AG09309 (cell line): ENCODE measurements around the gene TSGA10IP.

Experiments used
- DNase-seq: peaks from one replicate; pipeline ENCODE4 v3.0.0-alpha.2; 2010; ENCODE audit warnings: low read depth
- H3K4me3 ChIP-seq: 2 replicates; pipeline ENCODE4 v1.5.1; 2011; ENCODE audit warnings: mild to moderate bottlenecking, low read depth, low read length, moderate library complexity; ENCODE audit not compliant: control insufficient read depth
- TF ChIP-seq, protein P1 (sequence below): IDR thresholded peaks from 2 replicates; pipeline ENCODE4 v1.5.1; 2011; ENCODE audit warnings: mild to moderate bottlenecking, low read depth, low read length, inconsistent platforms; ENCODE audit not compliant: insufficient read depth, control insufficient read depth; ENCODE audit errors: missing control alignments

Gene TSGA10IP

DNA sequence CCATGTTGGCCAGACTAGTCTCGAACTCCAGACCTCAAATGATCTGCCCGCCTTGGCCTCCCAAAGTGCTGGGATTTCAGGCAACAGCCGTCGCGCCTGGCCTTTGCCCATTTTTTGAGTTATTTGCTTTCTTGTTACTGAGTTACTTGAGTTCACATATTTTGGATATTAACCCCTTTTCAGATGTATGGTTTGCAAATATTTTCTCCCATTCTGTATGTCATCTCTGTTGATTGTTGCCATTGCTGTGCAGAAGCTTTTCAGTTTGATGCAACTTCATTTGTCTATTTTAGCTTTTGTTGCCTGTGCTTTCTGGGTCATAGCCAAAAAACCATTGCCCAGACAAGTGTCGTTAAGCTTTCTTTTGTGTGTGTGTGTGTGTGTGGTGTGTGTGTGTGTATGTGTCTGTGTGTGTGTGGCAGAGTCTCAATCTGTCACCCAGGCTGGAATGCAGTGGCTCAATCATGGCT is 6.8 kb downstream of the TSGA10IP start:
- no peak for DNase-seq
- TF ChIP-seq, protein P1, sequence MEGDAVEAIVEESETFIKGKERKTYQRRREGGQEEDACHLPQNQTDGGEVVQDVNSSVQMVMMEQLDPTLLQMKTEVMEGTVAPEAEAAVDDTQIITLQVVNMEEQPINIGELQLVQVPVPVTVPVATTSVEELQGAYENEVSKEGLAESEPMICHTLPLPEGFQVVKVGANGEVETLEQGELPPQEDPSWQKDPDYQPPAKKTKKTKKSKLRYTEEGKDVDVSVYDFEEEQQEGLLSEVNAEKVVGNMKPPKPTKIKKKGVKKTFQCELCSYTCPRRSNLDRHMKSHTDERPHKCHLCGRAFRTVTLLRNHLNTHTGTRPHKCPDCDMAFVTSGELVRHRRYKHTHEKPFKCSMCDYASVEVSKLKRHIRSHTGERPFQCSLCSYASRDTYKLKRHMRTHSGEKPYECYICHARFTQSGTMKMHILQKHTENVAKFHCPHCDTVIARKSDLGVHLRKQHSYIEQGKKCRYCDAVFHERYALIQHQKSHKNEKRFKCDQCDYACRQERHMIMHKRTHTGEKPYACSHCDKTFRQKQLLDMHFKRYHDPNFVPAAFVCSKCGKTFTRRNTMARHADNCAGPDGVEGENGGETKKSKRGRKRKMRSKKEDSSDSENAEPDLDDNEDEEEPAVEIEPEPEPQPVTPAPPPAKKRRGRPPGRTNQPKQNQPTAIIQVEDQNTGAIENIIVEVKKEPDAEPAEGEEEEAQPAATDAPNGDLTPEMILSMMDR: no peak
- H3K4me3 ChIP-seq: no peak overlapping the region

DNA sequence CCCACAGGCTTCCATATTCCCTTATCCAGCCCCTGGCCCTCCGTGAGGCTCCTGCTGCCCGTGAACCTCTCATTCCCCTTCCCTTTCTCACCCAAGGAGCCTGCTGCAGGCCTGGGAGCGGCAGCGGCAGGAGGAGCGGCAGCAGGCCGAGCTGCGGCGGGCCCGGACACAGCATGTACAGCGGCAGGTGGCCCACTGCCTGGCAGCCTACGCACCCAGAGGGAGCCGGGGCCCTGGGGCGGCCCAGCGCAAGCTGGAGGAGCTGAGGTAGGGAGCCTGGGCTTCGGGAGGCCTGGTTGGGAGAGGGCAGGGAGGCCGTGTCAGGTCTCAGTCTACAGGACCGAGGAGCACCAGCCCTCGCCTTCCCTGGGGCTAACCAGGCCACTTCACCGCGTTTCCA is 8.2 kb downstream of the TSGA10IP start:
- no peak for DNase-seq
- no peak overlapping the region for H3K4me3 ChIP-seq
- TF ChIP-seq, protein P1: no peak

DNA sequence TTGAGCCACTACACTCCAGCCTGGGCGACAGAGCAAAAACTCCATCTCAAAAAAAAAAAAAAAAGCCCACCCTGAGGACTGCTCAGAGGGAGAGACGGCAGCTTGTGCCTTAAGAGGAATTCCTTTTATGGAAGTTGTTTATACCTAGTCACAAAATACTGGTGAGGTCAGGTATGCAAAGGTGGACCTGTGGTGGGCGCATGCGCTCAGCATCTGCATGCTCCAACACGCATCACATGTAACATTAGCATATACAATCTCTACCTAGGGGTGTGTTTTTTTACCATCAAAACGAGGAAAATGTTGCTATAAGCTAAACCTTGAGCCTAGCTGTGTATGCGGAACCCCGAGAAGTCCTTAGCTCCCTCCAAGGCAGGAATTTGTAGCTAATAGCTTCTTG is 9.5 kb downstream of the TSGA10IP start:
- TF ChIP-seq, protein P1: no peak
- no peak overlapping the region for H3K4me3 ChIP-seq
- no peak for DNase-seq

DNA sequence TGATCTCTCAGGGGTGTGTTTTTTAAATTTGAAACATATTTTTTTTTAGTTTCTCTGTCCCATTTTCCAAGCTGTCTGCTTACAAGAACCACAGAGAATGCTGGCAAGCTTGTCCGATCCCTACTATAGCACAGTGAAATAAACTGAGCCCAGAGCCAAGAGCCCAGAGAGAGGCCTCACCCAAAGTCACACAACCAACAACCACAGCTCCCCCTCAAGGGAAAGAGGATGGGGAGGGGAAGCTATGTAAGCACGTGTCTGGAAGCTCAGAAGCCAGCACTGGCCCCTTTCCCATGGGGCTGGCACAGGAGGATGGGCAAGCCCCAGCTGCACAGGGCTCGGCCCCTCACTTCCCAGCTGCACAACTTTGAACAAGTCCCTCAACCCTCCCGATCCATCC is 13.0 kb downstream of the TSGA10IP start:
- no peak overlapping the region for H3K4me3 ChIP-seq
- TF ChIP-seq, protein P1: no peak
- DNase-seq: no peak

DNA sequence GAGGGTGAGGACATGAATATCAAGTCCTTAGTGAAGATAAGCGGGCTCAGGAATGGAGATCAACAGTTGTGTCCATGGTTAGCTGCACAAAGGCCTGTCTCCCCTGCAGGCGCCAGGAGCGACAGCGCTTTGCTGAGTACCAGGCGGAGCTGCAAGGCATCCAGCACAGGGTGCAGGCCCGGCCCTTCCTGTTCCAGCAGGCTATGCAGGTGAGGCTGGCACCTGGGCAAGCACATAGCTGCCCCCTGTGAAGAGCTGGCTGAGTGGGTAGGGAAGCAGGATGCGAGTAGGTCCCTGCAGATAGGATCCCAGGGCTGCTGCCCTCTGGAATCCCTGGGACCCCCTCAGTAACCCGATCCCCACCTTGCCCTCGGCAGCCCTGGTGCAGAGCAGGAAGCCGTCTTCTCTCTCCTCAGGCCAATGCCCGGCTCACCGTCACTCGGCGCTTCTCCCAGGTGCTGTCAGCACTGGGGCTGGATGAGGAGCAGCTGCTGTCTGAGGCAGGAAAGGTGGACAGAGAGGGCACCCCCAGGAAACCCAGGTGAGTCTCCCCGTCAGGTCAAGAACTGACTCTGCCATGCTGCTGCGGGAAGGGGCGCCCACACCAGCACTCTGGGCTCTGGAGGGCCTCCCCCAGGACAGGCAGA is 13.6 kb downstream of the TSGA10IP start:
- TF ChIP-seq, protein P1: no peak
- DNase-seq: no peak

DNA sequence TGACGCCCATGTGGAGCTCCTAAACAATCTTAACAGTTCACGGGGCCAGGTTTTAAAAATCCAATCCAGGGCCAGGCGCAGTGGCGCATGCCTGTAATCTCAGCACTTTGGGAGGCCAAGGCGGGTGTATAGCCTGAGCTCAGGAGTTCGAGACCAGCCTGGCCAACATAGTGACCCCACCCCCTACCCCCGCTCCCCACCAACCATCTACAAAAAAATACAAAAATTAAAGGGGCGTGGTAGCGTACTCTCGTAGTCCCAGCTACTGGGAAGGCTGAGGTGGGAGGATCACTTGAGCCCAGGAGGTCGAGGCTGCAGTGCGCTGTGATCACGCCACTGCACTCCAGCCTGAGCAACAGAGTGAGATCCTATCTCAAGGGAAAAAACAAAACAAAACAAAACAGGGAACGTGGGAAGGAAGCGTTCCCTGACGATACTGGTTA is 15.6 kb downstream of the TSGA10IP start:
- peak overlapping the region; percentile 72 for H3K4me3 ChIP-seq
- DNase-seq: no peak
- TF ChIP-seq, protein P1: no peak

More for the DNA sequence above, 13.6 kb downstream of the TSGA10IP start:
- no peak overlapping the region for H3K4me3 ChIP-seq
